ENCODE measurements around the gene SCRN2. TPM values are rescaled to one million over a fixed set of nuclear protein-coding genes. Genes with fewer than 3 reads are reported as not detected.

Gene SCRN2
- total and polyA plus RNA-seq, 2 of the 13 experiments (the other 11 are each of a cell fraction or from before 2014, with no cell fraction given): 21.7 to 29.5 TPM

GRCh38 chr17:47875011-47875985 lies 34.2 kb upstream of the SCRN2 start (continued):
- TF ChIP-seq CSRNP2 (CRISPR knock-in tag; conservative IDR thresholded peaks at IDR 0.05; ENCODE audit: low read depth): no peak
- TF ChIP-seq NONO (IDR thresholded peaks at IDR 0.05): no peak
- TF ChIP-seq NONO (CRISPR knock-in tag; conservative IDR thresholded peaks at IDR 0.05): no peak
- TF ChIP-seq SNAI1 (CRISPR knock-in tag; IDR thresholded peaks at IDR 0.05; ENCODE audit: borderline replicate concordance): no peak
- TF ChIP-seq ESRRA (CRISPR knock-in tag; IDR thresholded peaks at IDR 0.05; ENCODE audit: low read depth): no peak
- no peak for TF ChIP-seq RAD21 (CRISPR knock-in tag; IDR thresholded peaks at IDR 0.05)
- no peak for TF ChIP-seq ZNF275 (CRISPR knock-in tag; IDR thresholded peaks at IDR 0.05; ENCODE audit: borderline replicate concordance)
- TF ChIP-seq ZBTB7B (CRISPR knock-in tag; IDR thresholded peaks at IDR 0.05): no peak
- TF ChIP-seq BCL6 (CRISPR knock-in tag; IDR thresholded peaks at IDR 0.05): 0 out of 2 replicates have a peak, but pooled peaks have one; percentile 16
- TF ChIP-seq RXRA (CRISPR knock-in tag; IDR thresholded peaks at IDR 0.05): no peak
- TF ChIP-seq GRHL1 (CRISPR knock-in tag; conservative IDR thresholded peaks at IDR 0.05): no peak
- TF ChIP-seq MBNL3 (CRISPR knock-in tag; conservative IDR thresholded peaks at IDR 0.05): no peak
- peak; percentile 50; the same call in 1 of the 2 replicates for TF ChIP-seq TEF (CRISPR knock-in tag; IDR thresholded peaks at IDR 0.05)
- TF ChIP-seq ZNF224 (CRISPR knock-in tag; IDR thresholded peaks at IDR 0.05): no peak
- no peak for TF ChIP-seq ZNF619 (CRISPR knock-in tag; IDR thresholded peaks at IDR 0.05)
- no peak for TF ChIP-seq MTERF4 (CRISPR knock-in tag; IDR thresholded peaks at IDR 0.05)
- TF ChIP-seq ZBTB14 (CRISPR knock-in tag; IDR thresholded peaks at IDR 0.05): no peak

Measured in HepG2 (cell line).